T47D (cell line): Measurements from ENCODE around the gene PAGR1.

ENCODE experiments used
- DNase-seq, 2 experiments: peaks; one replicate each; pipeline versions ENCODE4 v3.0.0 to v3.0.0-alpha.2; 2011 to 2012; ENCODE audit warnings: low read depth in 1 of 2, low spot score in 1 of 2
- JUND ChIP-seq: IDR thresholded peaks from 2 replicates; pipeline ENCODE4 v1.6.1; 2012; ENCODE audit warnings: low read depth
- in situ Hi-C: cut with HindIII; loops from 2 replicates; pipeline ENCODE4 v1.10.0; 2016; ENCODE audit warnings: low sequenced_read_pairs, low pct_unique_long_range_greater_than_20kb

PAGR1 gene

GRCh38 chr16:29811896-29812665 lies 3.9 kb upstream of the PAGR1 start, which contains the start of gene PRRT2:
Gene PRRT2, plus strand, starts transcription at chr16:29812193. Its CDS starts 862 bp downstream, at chr16:29813055.
- in situ Hi-C loops, result no loop called here
- no peak for TF ChIP-seq JUND
- DNase-seq, result peak; percentile 31 to 65

GRCh38 chr16:29812754-29813643 lies 3.0 kb upstream of the PAGR1 start:
- no peak for TF ChIP-seq JUND

GRCh38 chr16:29813644-29814562 lies 2.0 kb upstream of the PAGR1 start:
- in situ Hi-C loops, result no loop called here
- no peak for TF ChIP-seq JUND
- no peak for DNase-seq

More at GRCh38 chr16:29812754-29813643, 3.0 kb upstream of the PAGR1 start:
- in situ Hi-C loops, result no loop called here
- no peak for DNase-seq

- TF ChIP-seq JUND, result no peak
- in situ Hi-C loops, result no loop called here
- DNase-seq, result no peak
Observed at GRCh38 chr16:29814592-29814991, 1.4 kb upstream of the PAGR1 start.

GRCh38 chr16:29815032-29815721 lies 775 bp upstream of the PAGR1 start:
- in situ Hi-C loops, result no loop called here

GRCh38 chr16:29816694-29817441 lies 916 bp downstream of the PAGR1 start:
- in situ Hi-C loops, result no loop called here
- TF ChIP-seq JUND, result no peak
- DNase-seq, result peak; percentile 51 to 74

More at GRCh38 chr16:29815032-29815721, 775 bp upstream of the PAGR1 start:
- TF ChIP-seq JUND, result no peak
- no peak for DNase-seq

GRCh38 chr16:29818082-29818481 lies 2.1 kb downstream of the PAGR1 start:
- in situ Hi-C loops, result no loop called here
- no peak for DNase-seq
- no peak for TF ChIP-seq JUND

GRCh38 chr16:29819506-29819905 lies 3.6 kb downstream of the PAGR1 start:
- no peak for TF ChIP-seq JUND

GRCh38 chr16:29820271-29820701 lies 4.3 kb downstream of the PAGR1 start, which contains the start of gene MVP:
Gene MVP, plus strand, starts transcription at chr16:29820462. Its CDS starts 10,088 bp downstream, at chr16:29830550.
- peak; percentile 62 to 80 for DNase-seq
- in situ Hi-C loops, result no loop called here

More at GRCh38 chr16:29819506-29819905, 3.6 kb downstream of the PAGR1 start:
- peak in 1 of 2 experiments; percentile 50 for DNase-seq
- in situ Hi-C loops, result no loop called here

GRCh38 chr16:29820730-29821642 lies 5.0 kb downstream of the PAGR1 start:
- in situ Hi-C loops, result no loop called here
- no peak for DNase-seq
- no peak for TF ChIP-seq JUND

More at GRCh38 chr16:29820271-29820701, 4.3 kb downstream of the PAGR1 start, which contains the start of gene MVP:
- TF ChIP-seq JUND, result no peak
